HEK293 (cell line): Measurements from ENCODE around the gene LRRC4C.

Source experiments
- CTCF ChIA-PET: fragments of 350-600 bp; formaldehyde crosslinking; extraction: SDS; loops from one replicate; lab custom pipeline; 2021; ENCODE audit warnings: antibody characterized with exemption; lab: Yijun Ruan, JAX
- POLR2A ChIA-PET: fragments of 300-600 bp; formaldehyde crosslinking; extraction: SDS; loops from one replicate; lab custom pipeline; 2020; ENCODE audit warnings: antibody characterized with exemption, inconsistent platforms; lab: Yijun Ruan, JAX
- H3K27ac ChIP-seq: fragments of 200-500 bp; sonication (Bioruptor generic); 2 replicates; pipeline ENCODE4 v1.5.1; 2014; ENCODE audit warnings: low read depth, low read length, control low read depth, inconsistent platforms; ENCODE audit errors: extremely low read depth
- H3K36me3 ChIP-seq, 2 experiments: fragments of 200-500 bp in 1 of 2; sonication (Bioruptor generic) in 1 of 2; 1 replicate in 1 of 2; 2 replicates in 1 of 2; pipeline ENCODE4 v1.5.1; 2014 to 2017; ENCODE audit warnings: inconsistent platforms in 2 of 2, low read length in 2 of 2; ENCODE audit not compliant: control insufficient read depth in 2 of 2, insufficient read depth in 1 of 2
- H3K4me1 ChIP-seq: fragments of 200-500 bp; sonication (Bioruptor generic); 2 replicates; pipeline ENCODE4 v1.5.1; 2014; ENCODE audit warnings: mild to moderate bottlenecking, low read length, inconsistent platforms; ENCODE audit not compliant: control insufficient read depth, insufficient read depth
- H3K4me3 ChIP-seq: 2 replicates; pipeline ENCODE4 v1.5.1; 2011; ENCODE audit warnings: low read depth, mild to moderate bottlenecking, control low read depth, low read length, moderate library complexity
- H3K9me3 ChIP-seq: fragments of 200-500 bp; sonication (Bioruptor generic); 2 replicates; pipeline ENCODE4 v1.5.1; 2014; ENCODE audit warnings: low read depth, low read length, inconsistent platforms; ENCODE audit not compliant: control insufficient read depth, insufficient read depth
- EGR2 ChIP-seq: fragments of 450-650 bp; formaldehyde crosslinking; IDR thresholded peaks from 2 replicates; pipeline ENCODE4 v1.5.1; 2016; ENCODE audit warnings: low read depth, missing biosample characterization, missing genetic modification characterization
- GLI4 ChIP-seq: fragments of 450-650 bp; formaldehyde crosslinking; IDR thresholded peaks from 2 replicates; pipeline ENCODE4 v1.5.1; 2016; ENCODE audit warnings: missing biosample characterization, missing genetic modification characterization
- KLF9 ChIP-seq: fragments of 450-650 bp; formaldehyde crosslinking; IDR thresholded peaks from 2 replicates; pipeline ENCODE4 v1.5.1; 2016; ENCODE audit warnings: missing biosample characterization, missing genetic modification characterization, low read depth
- MEIS1 ChIP-seq: sonication (generic); formaldehyde crosslinking; IDR thresholded peaks from 2 replicates; pipeline ENCODE4 v1.8.1; 2022; ENCODE audit warnings: missing genetic modification reagents, mild to moderate bottlenecking, borderline replicate concordance
- PATZ1 ChIP-seq: fragments of 450-650 bp; formaldehyde crosslinking; IDR thresholded peaks from 2 replicates; pipeline ENCODE4 v1.5.1; 2016; ENCODE audit warnings: missing biosample characterization, missing genetic modification characterization
- REPIN1 ChIP-seq: fragments of 450-650 bp; formaldehyde crosslinking; IDR thresholded peaks from 2 replicates; pipeline ENCODE4 v1.5.1; 2017; ENCODE audit warnings: missing biosample characterization, missing genetic modification characterization, low read depth
- TRIM28 ChIP-seq: IDR thresholded peaks from 2 replicates; pipeline ENCODE4 v1.6.1; 2011; ENCODE audit warnings: low read length, control low read depth, borderline replicate concordance
- WT1 ChIP-seq: fragments of 450-650 bp; formaldehyde crosslinking; IDR thresholded peaks from 2 replicates; pipeline ENCODE4 v1.5.1; 2016; ENCODE audit warnings: missing biosample characterization, missing genetic modification characterization
- YY2 ChIP-seq: fragments of 450-650 bp; formaldehyde crosslinking; IDR thresholded peaks from 2 replicates; pipeline ENCODE4 v1.5.1; 2016; ENCODE audit warnings: missing biosample characterization, missing genetic modification characterization
- ZFHX2 ChIP-seq: fragments of 450-650 bp; formaldehyde crosslinking; conservative IDR thresholded peaks from 2 replicates; pipeline ENCODE4 v1.5.1; 2016; ENCODE audit warnings: missing biosample characterization, missing genetic modification characterization
- ZIC2 ChIP-seq: fragments of 450-650 bp; formaldehyde crosslinking; IDR thresholded peaks from 2 replicates; pipeline ENCODE4 v1.5.1; 2016; ENCODE audit warnings: missing biosample characterization, missing genetic modification characterization
- ZNF114 ChIP-seq: fragments of 450-650 bp; formaldehyde crosslinking; IDR thresholded peaks from 2 replicates; pipeline ENCODE4 v1.5.0; 2017; ENCODE audit warnings: missing biosample characterization, missing genetic modification characterization
- ZNF214 ChIP-seq: fragments of 450-650 bp; formaldehyde crosslinking; IDR thresholded peaks from 2 replicates; pipeline ENCODE4 v1.5.1; 2017; ENCODE audit warnings: missing biosample characterization, mild to moderate bottlenecking, missing genetic modification characterization, borderline replicate concordance
- ZNF248 ChIP-seq: fragments of 450-650 bp; formaldehyde crosslinking; IDR thresholded peaks from 2 replicates; pipeline ENCODE4 v1.5.1; 2017; ENCODE audit warnings: missing biosample characterization, missing genetic modification characterization
- ZNF292 ChIP-seq: fragments of 450-650 bp; formaldehyde crosslinking; IDR thresholded peaks from 2 replicates; pipeline ENCODE4 v1.5.1; 2016; ENCODE audit warnings: low read depth, missing biosample characterization, missing genetic modification characterization, borderline replicate concordance
- ZNF311 ChIP-seq: fragments of 450-650 bp; formaldehyde crosslinking; IDR thresholded peaks from 2 replicates; pipeline ENCODE4 v1.5.1; 2017; ENCODE audit warnings: missing biosample characterization, missing genetic modification characterization, borderline replicate concordance
- ZNF404 ChIP-seq: fragments of 450-650 bp; formaldehyde crosslinking; IDR thresholded peaks from 2 replicates; pipeline ENCODE4 v1.5.1; 2017; ENCODE audit warnings: missing biosample characterization, missing genetic modification characterization
- ZNF416 ChIP-seq: fragments of 450-650 bp; formaldehyde crosslinking; IDR thresholded peaks from 2 replicates; pipeline ENCODE4 v1.5.1; 2016; ENCODE audit warnings: missing biosample characterization, missing genetic modification characterization
- ZNF610 ChIP-seq: fragments of 450-650 bp; formaldehyde crosslinking; IDR thresholded peaks from 2 replicates; pipeline ENCODE4 v1.5.1; 2016; ENCODE audit warnings: missing biosample characterization, missing genetic modification characterization, borderline replicate concordance
- ZNF660 ChIP-seq: fragments of 450-650 bp; IDR thresholded peaks from 2 replicates; pipeline ENCODE4 v1.5.1; 2018; ENCODE audit warnings: missing biosample characterization, mild to moderate bottlenecking, missing genetic modification characterization
- ZNF670 ChIP-seq: fragments of 450-650 bp; formaldehyde crosslinking; IDR thresholded peaks from 2 replicates; pipeline ENCODE4 v1.5.1; 2016; ENCODE audit warnings: missing biosample characterization, missing genetic modification characterization, low read depth
- ZNF704 ChIP-seq: fragments of 450-650 bp; formaldehyde crosslinking; IDR thresholded peaks from 2 replicates; pipeline ENCODE4 v1.5.1; 2016; ENCODE audit warnings: missing biosample characterization, missing genetic modification characterization
- ZNF707 ChIP-seq: fragments of 450-650 bp; formaldehyde crosslinking; IDR thresholded peaks from 2 replicates; pipeline ENCODE4 v1.5.1; 2016; ENCODE audit warnings: missing biosample characterization, missing genetic modification characterization
- ZNF76 ChIP-seq: fragments of 450-650 bp; formaldehyde crosslinking; IDR thresholded peaks from 2 replicates; pipeline ENCODE4; 2016; ENCODE audit warnings: low read depth, missing biosample characterization, missing genetic modification characterization, borderline replicate concordance
- ZNF792 ChIP-seq: fragments of 450-650 bp; formaldehyde crosslinking; IDR thresholded peaks from 2 replicates; pipeline ENCODE4 v1.5.1; 2016; ENCODE audit warnings: missing biosample characterization, missing genetic modification characterization
- TF ChIP-seq, protein P1 (sequence below): fragments of 450-650 bp; formaldehyde crosslinking; IDR thresholded peaks from 2 replicates; pipeline ENCODE4 v1.5.1; 2017; ENCODE audit warnings: missing biosample characterization, missing genetic modification characterization

LRRC4C gene

GRCh38 chr11:41451011-41451410, 8.4 kb downstream of the LRRC4C start:
- ChIA-PET CTCF (no interaction called here), POLR2A (no interaction called here)
- no peak overlapping the region for H3K4me3 ChIP-seq
- H3K36me3 ChIP-seq = no peaks in the 10 kb centered on the region
- H3K9me3 ChIP-seq = no peaks in the 10 kb centered on the region
- no peaks in the 10 kb centered on the region for H3K4me1 ChIP-seq
- TF ChIP-seq WT1 (tag by site-specific recombination) (no peak), ZNF114 (no peak), ZNF660 (tag by site-specific recombination) (no peak), ZNF292 (tag by site-specific recombination) (no peak), TRIM28 (no peak), ZNF792 (tag by site-specific recombination) (no peak), ZNF404 (tag by site-specific recombination) (no peak), ZFHX2 (no peak), ZNF707 (tag by site-specific recombination) (no peak), ZNF416 (tag by site-specific recombination) (no peak), ZNF610 (tag by site-specific recombination) (no peak), GLI4 (no peak), PATZ1 (tag by site-specific recombination) (no peak), ZNF704 (tag by site-specific recombination) (no peak), ZNF76 (tag by site-specific recombination) (no peak)
- no peak overlapping the region for H3K27ac ChIP-seq

- Histone ChIP-seq H3K4me3 (no peak overlapping the region), H3K36me3 (no peaks in the 10 kb centered on the region), H3K27ac (no peak overlapping the region), H3K9me3 (no peaks in the 10 kb centered on the region), H3K4me1 (no peaks in the 10 kb centered on the region)
- CTCF ChIA-PET = interaction anchor here (0.5 kb wide), 1 partner anchor 15 kb away, joined by 5 read pairs; no protein-coding TSS in a partner anchor
- POLR2A ChIA-PET = no interaction called here
- no peak for TF ChIP-seq ZNF248 (tag by site-specific recombination)
- no peak for TF ChIP-seq KLF9 (tag by site-specific recombination)
- TF ChIP-seq ZNF670 (tag by site-specific recombination) = no peak
- no peak for TF ChIP-seq ZIC2 (tag by site-specific recombination)
- TF ChIP-seq EGR2 (tag by site-specific recombination) = no peak
- no peak for TF ChIP-seq ZNF214 (tag by site-specific recombination)
Observed at GRCh38 chr11:41449483-41450050, 9.9 kb downstream of the LRRC4C start.

- TF ChIP-seq ZFHX2 = no peak
- TF ChIP-seq YY2 (tag by site-specific recombination) = no peak
- TF ChIP-seq, protein P1, sequence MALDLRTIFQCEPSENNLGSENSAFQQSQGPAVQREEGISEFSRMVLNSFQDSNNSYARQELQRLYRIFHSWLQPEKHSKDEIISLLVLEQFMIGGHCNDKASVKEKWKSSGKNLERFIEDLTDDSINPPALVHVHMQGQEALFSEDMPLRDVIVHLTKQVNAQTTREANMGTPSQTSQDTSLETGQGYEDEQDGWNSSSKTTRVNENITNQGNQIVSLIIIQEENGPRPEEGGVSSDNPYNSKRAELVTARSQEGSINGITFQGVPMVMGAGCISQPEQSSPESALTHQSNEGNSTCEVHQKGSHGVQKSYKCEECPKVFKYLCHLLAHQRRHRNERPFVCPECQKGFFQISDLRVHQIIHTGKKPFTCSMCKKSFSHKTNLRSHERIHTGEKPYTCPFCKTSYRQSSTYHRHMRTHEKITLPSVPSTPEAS (tag by site-specific recombination) = no peak
- TF ChIP-seq WT1 (tag by site-specific recombination) = no peak
- no peak for TF ChIP-seq ZNF248 (tag by site-specific recombination)
- TF ChIP-seq ZNF404 (tag by site-specific recombination) = no peak
- no peak for TF ChIP-seq MEIS1
- no peak for TF ChIP-seq ZNF311 (tag by site-specific recombination)
- no peak for TF ChIP-seq REPIN1
- Histone ChIP-seq H3K4me3 (no peak overlapping the region), H3K4me1 (no peaks in the 10 kb centered on the region), H3K36me3 (no peaks in the 10 kb centered on the region), H3K9me3 (no peaks in the 10 kb centered on the region), H3K27ac (no peak overlapping the region)
- ChIA-PET POLR2A (no interaction called here), CTCF (interaction anchor here (1.1 kb wide), 1 partner anchor 15 kb away, joined by 3 read pairs; no protein-coding TSS in a partner anchor)
Observed at GRCh38 chr11:41446566-41446965, 12.9 kb downstream of the LRRC4C start.
